Endothelial cell (in vitro differentiated cells): ENCODE results near the gene ZNF174. TPM values are rescaled to one million over a fixed set of nuclear protein-coding genes. Genes with fewer than 3 reads are reported as not detected.

Source experiments
- DNase-seq: peaks from one replicate; pipeline ENCODE4 v3.0.0; 2021; ENCODE audit warnings: low spot score
- H3K27ac Mint-ChIP-seq: one replicate; pipeline ENCODE4 v1.8.0; 2021; ENCODE audit warnings: mixed read lengths, inconsistent platforms; ENCODE audit not compliant: unreplicated experiment
- H3K27me3 Mint-ChIP-seq: one replicate; pipeline ENCODE4 v1.8.0; 2021; ENCODE audit warnings: mild to moderate bottlenecking, moderate library complexity, mixed read lengths, inconsistent platforms; ENCODE audit not compliant: unreplicated experiment
- H3K36me3 Mint-ChIP-seq: one replicate; pipeline ENCODE4 v1.8.0; 2021; ENCODE audit warnings: mild to moderate bottlenecking, low read depth, mixed read lengths, inconsistent platforms; ENCODE audit not compliant: unreplicated experiment
- H3K4me1 Mint-ChIP-seq: one replicate; pipeline ENCODE4 v1.8.0; 2021; ENCODE audit warnings: mild to moderate bottlenecking, mixed read lengths, inconsistent platforms; ENCODE audit not compliant: unreplicated experiment
- H3K4me3 Mint-ChIP-seq: one replicate; pipeline ENCODE4 v1.8.0; 2021; ENCODE audit warnings: mild to moderate bottlenecking, mixed read lengths, inconsistent platforms; ENCODE audit not compliant: unreplicated experiment
- H3K9me3 Mint-ChIP-seq: one replicate; pipeline ENCODE4 v1.8.0; 2021; ENCODE audit warnings: mixed read lengths, inconsistent platforms; ENCODE audit not compliant: unreplicated experiment
- CTCF ChIP-seq: fragments of 200-600 bp; sonication (generic); IDR thresholded peaks from one replicate; pipeline ENCODE4 v1.5.0; 2021; ENCODE audit warnings: antibody characterized with exemption; ENCODE audit not compliant: unreplicated experiment
- total RNA-seq: library from RNA; stranded (reverse); fragmentation: NEBNext Ultra II Directional; extraction: Animal tissue kit (Norgen Biotek cat#: 25700); gene quantifications from one replicate; pipeline ENCODE4 v1.2.1, GENCODE V29; 2021; ENCODE audit not compliant: unreplicated experiment

Gene ZNF174
- total RNA-seq, 1 donor from 2014 or later: 10.3 TPM

- no peak for DNase-seq
- no peak overlapping the region for H3K4me3 Mint-ChIP-seq
- no peak for TF ChIP-seq CTCF
- H3K27ac Mint-ChIP-seq: peak overlapping the region; percentile 49
- H3K9me3 Mint-ChIP-seq: peaks cover 4% of the 10 kb centered on the region
- peaks cover 14% of the 10 kb centered on the region for H3K36me3 Mint-ChIP-seq
- H3K27me3 Mint-ChIP-seq: peaks cover 16% of the 10 kb centered on the region
- H3K4me1 Mint-ChIP-seq: peaks cover 35% of the 10 kb centered on the region
Observed at GRCh38 chr16:3454631-3455147, 53.7 kb downstream of the ZNF174 start.

GRCh38 chr16:3457434-3458252, 56.6 kb downstream of the ZNF174 start:
- TF ChIP-seq CTCF: peak; percentile 55
- Mint-ChIP-seq H3K9me3 (peaks cover 4% of the 10 kb centered on the region), H3K4me1 (peaks cover 47% of the 10 kb centered on the region), H3K27ac (peak overlapping the region; percentile 92), H3K27me3 (peaks cover 22% of the 10 kb centered on the region), H3K36me3 (peaks cover 12% of the 10 kb centered on the region), H3K4me3 (peak overlapping the region; percentile 81)
- peak; percentile 96 for DNase-seq

- no peak for TF ChIP-seq CTCF
- Mint-ChIP-seq H3K4me1 (peaks cover 47% of the 10 kb centered on the region), H3K27me3 (peaks cover 22% of the 10 kb centered on the region), H3K9me3 (peaks cover 4% of the 10 kb centered on the region), H3K27ac (peak overlapping the region; percentile 96), H3K4me3 (peak overlapping the region; percentile 95), H3K36me3 (peaks cover 12% of the 10 kb centered on the region)
- peak; percentile 31 for DNase-seq
Observed at GRCh38 chr16:3458278-3458851, 57.4 kb downstream of the ZNF174 start.

GRCh38 chr16:3458852-3459361, 57.9 kb downstream of the ZNF174 start:
- Mint-ChIP-seq H3K27me3 (peaks cover 22% of the 10 kb centered on the region), H3K27ac (peak overlapping the region; percentile 96)
- TF ChIP-seq CTCF: no peak

More at GRCh38 chr16:3458852-3459361, 57.9 kb downstream of the ZNF174 start:
- H3K4me1 Mint-ChIP-seq: peaks cover 47% of the 10 kb centered on the region
- no peak for DNase-seq
- H3K4me3 Mint-ChIP-seq: peak overlapping the region; percentile 95
- peaks cover 12% of the 10 kb centered on the region for H3K36me3 Mint-ChIP-seq
- peaks cover 4% of the 10 kb centered on the region for H3K9me3 Mint-ChIP-seq

Other genes with a start within 250 kb of the ZNF174 start
- not detected for gene OR1F1, start 213.0 kb upstream of the ZNF174 start, total RNA-seq
- 13.4 TPM for gene ZNF200, start 166.1 kb upstream of the ZNF174 start, total RNA-seq
- not detected for gene MEFV, start 144.6 kb upstream of the ZNF174 start, total RNA-seq
- gene ZNF263, start 117.7 kb upstream of the ZNF174 start, total RNA-seq: 43.7 TPM
- gene TIGD7, start 95.8 kb upstream of the ZNF174 start, total RNA-seq: 2.6 TPM
- gene ZNF75A, start 95.7 kb upstream of the ZNF174 start, total RNA-seq: 27.0 TPM
- gene OR2C1, start 45.3 kb upstream of the ZNF174 start, total RNA-seq: not detected
- gene ZSCAN32, start 211 bp upstream of the ZNF174 start, total RNA-seq: 16.6 TPM
- gene ZNF597, start 42.3 kb downstream of the ZNF174 start, total RNA-seq: 5.7 TPM
- gene NAA60, start 42.5 kb downstream of the ZNF174 start, total RNA-seq: 75.5 TPM
- not detected for gene C16orf90, start 94.3 kb downstream of the ZNF174 start, total RNA-seq
- gene CLUAP1, start 99.8 kb downstream of the ZNF174 start, total RNA-seq: 15.8 TPM
- gene NLRC3, start 176.2 kb downstream of the ZNF174 start, total RNA-seq: 3.2 TPM
- gene SLX4, start 210.4 kb downstream of the ZNF174 start, total RNA-seq: 11.8 TPM